Thoracic aorta endothelial cell (primary cell): ENCODE data around the gene KIAA1191. TPM values are rescaled to one million over a fixed set of nuclear protein-coding genes. Genes with fewer than 3 reads are reported as not detected.

Experiments
- small RNA-seq: library from RNA; depleted of rRNA; stranded (forward); fragments of <200 nt; gene quantifications from one replicate; pipeline ENCODE3, GENCODE V24; 2012
- total RNA-seq: library from RNA; depleted of rRNA; stranded (reverse); fragments of >200 nt; gene quantifications from 2 replicates; pipeline ENCODE4 v1.2.3, GENCODE V29; 2012

KIAA1191 gene
- 101 and 137 TPM in 2 replicates for total RNA-seq

DNA sequence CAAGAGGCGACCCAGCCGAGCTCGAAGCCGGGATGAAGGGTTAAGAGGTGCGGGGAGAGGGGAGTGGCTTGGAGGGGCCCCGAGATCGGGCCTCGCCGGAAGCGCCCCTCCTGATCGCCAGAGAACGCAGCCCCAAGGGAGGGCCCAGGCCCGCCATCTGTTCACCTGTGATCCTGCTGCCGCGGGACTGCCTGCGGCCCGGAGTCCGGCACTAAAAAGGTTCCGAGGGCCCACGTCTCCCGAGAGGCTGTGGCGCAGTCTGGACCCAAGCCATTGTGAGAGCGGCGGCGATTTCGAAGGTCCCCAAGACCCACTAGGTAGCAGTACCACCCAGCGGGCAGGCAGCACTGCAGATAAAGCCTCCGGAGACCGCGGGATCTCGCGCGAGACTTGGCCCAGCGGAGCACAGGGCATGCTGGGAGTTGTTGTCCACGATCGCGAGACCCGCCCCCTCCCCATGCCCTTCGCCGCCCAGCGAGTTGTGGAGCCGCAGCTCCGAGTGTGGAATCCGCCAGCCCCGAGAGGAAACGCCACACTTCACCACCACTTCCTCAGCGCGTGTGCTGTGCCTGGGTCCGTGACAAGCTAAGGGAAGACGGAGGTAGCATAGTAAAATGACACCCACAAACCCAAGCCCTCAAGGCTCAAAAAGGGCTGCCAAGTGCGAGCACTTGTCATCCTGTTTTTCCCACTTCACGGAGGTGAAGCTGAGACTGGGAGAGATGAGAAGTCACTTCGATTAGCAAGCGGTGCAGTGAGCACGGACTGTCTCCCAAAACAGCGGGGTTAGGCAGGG lies at the start of gene KIAA1191:
Gene KIAA1191, minus strand, starts transcription at position 328 of the 796 bp plus-strand sequence. CDS start 2,256 bp downstream, outside the sequence.

GRCh38 chr5:176388444-176389134 lies 27.0 kb upstream of the KIAA1191 start, which contains the start of the genes HIGD2A and NOP16:
HIGD2A (plus strand) TSS chr5:176388751; CDS start chr5:176388820, 69 bp downstream.
NOP16 (minus strand) TSS chr5:176388598; CDS start chr5:176388539, 59 bp downstream.

DNA sequence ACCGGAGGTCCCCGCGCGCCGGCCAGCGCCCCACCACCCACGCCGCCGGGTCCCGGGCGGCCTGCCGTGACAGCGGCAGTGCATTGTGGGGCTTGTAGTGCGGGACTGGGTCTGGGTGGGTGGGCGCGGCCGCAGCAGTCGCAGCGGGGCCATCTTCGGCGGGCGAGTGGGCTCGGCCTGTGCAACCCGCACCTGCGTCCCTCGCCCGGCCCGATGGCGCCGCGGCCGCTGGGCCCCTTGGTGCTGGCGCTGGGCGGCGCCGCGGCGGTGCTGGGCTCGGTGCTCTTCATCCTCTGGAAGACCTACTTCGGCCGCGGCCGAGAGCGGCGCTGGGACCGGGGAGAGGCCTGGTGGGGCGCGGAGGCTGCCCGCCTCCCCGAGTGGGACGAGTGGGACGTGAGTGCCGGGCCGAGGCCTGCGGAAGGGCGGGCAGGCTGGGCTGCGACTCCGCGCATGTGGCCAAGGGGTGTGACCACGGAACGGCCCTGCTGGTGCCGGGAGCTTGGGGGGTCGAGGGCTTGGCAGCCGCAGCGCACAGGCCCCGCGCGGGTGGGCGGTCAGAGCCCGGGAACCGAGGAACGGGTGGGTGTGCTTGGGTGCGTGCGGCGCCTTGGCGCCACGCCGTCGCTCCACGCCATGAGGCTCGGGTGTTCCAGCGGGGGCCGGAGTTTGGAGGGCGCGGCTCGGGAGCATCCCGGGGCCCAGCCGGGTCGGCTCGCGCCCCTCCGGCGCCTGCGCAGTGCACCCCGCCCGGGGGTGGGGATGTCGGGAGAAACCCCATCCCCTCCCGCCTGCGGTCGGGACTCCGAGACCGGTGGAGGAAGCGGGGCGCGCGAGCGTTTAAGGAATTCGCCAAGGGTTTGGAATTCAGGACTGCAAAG lies 4.0 kb upstream of the KIAA1191 start, which contains the start of gene ARL10:
Gene ARL10, plus strand, starts transcription at position 137 of the 881 bp plus-strand sequence. Its CDS starts 77 bp downstream, at position 214.

Small RNA genes lying within 50 kb of the gene (small RNA-seq; reads per million reads assigned to genes)
- gene MIR1271 = 0.84 reads per million, percentile 12 among the genes with 10 or more reads in this experiment

Other genes starting within 250 kb of the KIAA1191 start
- 12.2 and 12.4 TPM in 2 replicates for gene SIMC1, start 123.3 kb downstream of the KIAA1191 start, total RNA-seq
- 8.4 and 11.3 TPM in 2 replicates for gene ARL10, start 3.7 kb upstream of the KIAA1191 start, total RNA-seq
- 35.1 and 42.0 TPM in 2 replicates for gene NOP16, start 26.8 kb upstream of the KIAA1191 start, total RNA-seq
- 37.5 and 46.7 TPM in 2 replicates for gene HIGD2A, start 27.0 kb upstream of the KIAA1191 start, total RNA-seq
- 93.0 and 116 TPM in 2 replicates for gene CLTB, start 54.8 kb upstream of the KIAA1191 start, total RNA-seq
- gene FAF2, start 86.6 kb upstream of the KIAA1191 start, total RNA-seq = 49.3 and 56.4 TPM in 2 replicates
- gene RNF44, start 175.6 kb upstream of the KIAA1191 start, total RNA-seq = 9.6 and 12.3 TPM in 2 replicates
- not detected in 2 replicates for gene CDHR2, start 187.6 kb upstream of the KIAA1191 start, total RNA-seq
- 7.2 and 7.7 TPM in 2 replicates for gene GPRIN1, start 248.4 kb upstream of the KIAA1191 start, total RNA-seq